H9 (cell line): ENCODE data around the gene RERE. TPM values are rescaled to one million over a fixed set of nuclear protein-coding genes. Genes with fewer than 3 reads are reported as not detected.

Experiments
- DNase-seq: peaks from one replicate; pipeline ENCODE4 v3.0.0-alpha.2; 2017
- H2AFZ ChIP-seq: one replicate; pipeline ENCODE4 v1.6.1; 2013; ENCODE audit warnings: mild to moderate bottlenecking, low read length, control low read depth, moderate library complexity
- H2AK5ac ChIP-seq: 2 replicates; pipeline ENCODE4 v1.6.1; 2013; ENCODE audit warnings: low read length, control low read depth, mixed read lengths; ENCODE audit not compliant: insufficient read length
- H2BK120ac ChIP-seq: one replicate; pipeline ENCODE4 v1.6.1; 2013; ENCODE audit warnings: low read depth, mild to moderate bottlenecking, low read length, control low read depth, inconsistent platforms; ENCODE audit not compliant: poor library complexity, severe bottlenecking
- H2BK12ac ChIP-seq: 2 replicates; pipeline ENCODE4 v1.6.1; 2013; ENCODE audit warnings: low read length, control low read depth, mixed read lengths, low read depth; ENCODE audit not compliant: insufficient read length
- H2BK15ac ChIP-seq: 2 replicates; pipeline ENCODE4 v1.6.1; 2013; ENCODE audit warnings: low read depth, low read length, control low read depth
- H2BK20ac ChIP-seq: one replicate; pipeline ENCODE4 v1.6.1; 2013; ENCODE audit warnings: low read depth, mild to moderate bottlenecking, low read length, control low read depth, inconsistent platforms; ENCODE audit not compliant: poor library complexity, severe bottlenecking
- H2BK5ac ChIP-seq: 2 replicates; pipeline ENCODE4 v1.6.1; 2013; ENCODE audit warnings: low read length, control low read depth, mixed read lengths; ENCODE audit not compliant: insufficient read length
- H3K14ac ChIP-seq: 2 replicates; pipeline ENCODE4 v1.6.1; 2013; ENCODE audit warnings: low read length, control low read depth; ENCODE audit not compliant: insufficient read depth
- H3K18ac ChIP-seq: 2 replicates; pipeline ENCODE4 v1.6.1; 2013; ENCODE audit warnings: low read depth, mild to moderate bottlenecking, mixed read lengths, low read length, control low read depth; ENCODE audit not compliant: insufficient read length
- H3K23ac ChIP-seq: 2 replicates; pipeline ENCODE4 v1.6.1; 2013; ENCODE audit warnings: low read length, control low read depth, mixed read lengths, low read depth; ENCODE audit not compliant: insufficient read length
- H3K23me2 ChIP-seq: 2 replicates; pipeline ENCODE4 v1.6.1; 2013; ENCODE audit warnings: low read depth, mild to moderate bottlenecking, mixed read lengths, low read length, control low read depth; ENCODE audit not compliant: insufficient read length, poor library complexity, severe bottlenecking
- H3K27ac ChIP-seq: 2 replicates; pipeline ENCODE4 v1.5.1; 2013; ENCODE audit warnings: low read length, control low read depth, mixed read lengths, low read depth; ENCODE audit not compliant: insufficient read length
- H3K27me3 ChIP-seq: 2 replicates; pipeline ENCODE4 v1.6.1; 2013; ENCODE audit warnings: low read length, control low read depth, inconsistent platforms; ENCODE audit not compliant: insufficient read depth
- H3K4ac ChIP-seq: 2 replicates; pipeline ENCODE4 v1.6.1; 2013; ENCODE audit warnings: low read depth, mild to moderate bottlenecking, control low read depth, inconsistent platforms, low read length, moderate library complexity
- H3K4me1 ChIP-seq: 2 replicates; pipeline ENCODE4 v1.6.1; 2013; ENCODE audit warnings: low read length, control low read depth, inconsistent platforms; ENCODE audit not compliant: insufficient read depth
- H3K4me2 ChIP-seq: 2 replicates; pipeline ENCODE4 v1.6.1; 2013; ENCODE audit warnings: low read length, control low read depth, mixed read lengths; ENCODE audit not compliant: insufficient read length, insufficient read depth
- H3K56ac ChIP-seq: 2 replicates; pipeline ENCODE4 v1.6.1; 2013; ENCODE audit warnings: low read depth, mild to moderate bottlenecking, mixed read lengths, low read length, control low read depth; ENCODE audit not compliant: insufficient read length
- H3K79me1 ChIP-seq: 2 replicates; pipeline ENCODE4 v1.6.1; 2013; ENCODE audit warnings: low read depth, mild to moderate bottlenecking, moderate library complexity, low read length, control low read depth, inconsistent platforms; ENCODE audit not compliant: insufficient read depth, poor library complexity, severe bottlenecking
- H3K79me2 ChIP-seq: 2 replicates; pipeline ENCODE4 v1.6.1; 2013; ENCODE audit warnings: low read length, control low read depth, inconsistent platforms; ENCODE audit not compliant: insufficient read depth
- H3K9ac ChIP-seq: 2 replicates; pipeline ENCODE4 v1.6.1; 2013; ENCODE audit warnings: low read length, control low read depth, mixed read lengths; ENCODE audit not compliant: insufficient read length; ENCODE audit errors: extremely low read depth
- H3K9me3 ChIP-seq: one replicate; pipeline ENCODE4 v1.6.1; 2013; ENCODE audit warnings: low read depth, low read length, inconsistent platforms; ENCODE audit not compliant: control insufficient read depth
- H3T11ph ChIP-seq: one replicate; pipeline ENCODE4 v1.6.1; 2013; ENCODE audit warnings: mild to moderate bottlenecking, low read length, control low read depth, inconsistent platforms
- H4K20me1 ChIP-seq: one replicate; pipeline ENCODE4 v1.6.1; 2013; ENCODE audit not compliant: control insufficient read depth, insufficient read length, insufficient read depth
- H4K5ac ChIP-seq: 2 replicates; pipeline ENCODE4 v1.6.1; 2013; ENCODE audit warnings: low read depth, mild to moderate bottlenecking, mixed read lengths, low read length, control low read depth; ENCODE audit not compliant: insufficient read length
- H4K8ac ChIP-seq: replicated peaks from 2 replicates; pipeline ENCODE4 v1.6.1; 2013; ENCODE audit warnings: low read length, control low read depth, mixed read lengths, low read depth; ENCODE audit not compliant: insufficient read length
- H4K91ac ChIP-seq: 2 replicates; pipeline ENCODE4 v1.6.1; 2013; ENCODE audit warnings: low read depth, mild to moderate bottlenecking, moderate library complexity, mixed read lengths, low read length, control low read depth; ENCODE audit not compliant: insufficient read length
- H3K27ac Mint-ChIP-seq, 3 experiments: 2 replicates in 2 of 3; 3 replicates in 1 of 3; pipeline ENCODE4 v1.8.0; 2020 to 2021; ENCODE audit warnings: mixed read lengths in 3 of 3, mild to moderate bottlenecking in 1 of 3, moderate library complexity in 1 of 3
- H3K27me3 Mint-ChIP-seq: 2 replicates; pipeline ENCODE4 v1.8.0; 2021; ENCODE audit warnings: low read depth, mild to moderate bottlenecking, moderate library complexity, mixed read lengths
- H3K36me3 Mint-ChIP-seq, 3 experiments: 2 replicates in 2 of 3; 3 replicates in 1 of 3; pipeline ENCODE4 v1.8.0; 2020 to 2021; ENCODE audit warnings: low read depth in 3 of 3, mixed read lengths in 3 of 3; ENCODE audit not compliant: insufficient read depth in 1 of 3
- H3K4me1 Mint-ChIP-seq, 2 experiments: 2 replicates each; pipeline ENCODE4 v1.8.0; 2020; ENCODE audit warnings: mixed read lengths in 2 of 2
- H3K4me3 Mint-ChIP-seq, 2 experiments: 2 replicates in 1 of 2; 3 replicates in 1 of 2; pipeline ENCODE4 v1.8.0; 2020 to 2021; ENCODE audit warnings: mild to moderate bottlenecking in 2 of 2, mixed read lengths in 2 of 2, moderate library complexity in 1 of 2
- H3K9me3 Mint-ChIP-seq, 2 experiments: 2 replicates in 1 of 2; 3 replicates in 1 of 2; pipeline ENCODE4 v1.8.0; 2020; ENCODE audit warnings: mild to moderate bottlenecking in 2 of 2, mixed read lengths in 2 of 2, moderate library complexity in 1 of 2
- CTCF ChIP-seq: fragments of 200-600 bp; sonication (generic); conservative IDR thresholded peaks from 3 replicates; pipeline ENCODE4 v1.8.0; 2021; ENCODE audit warnings: antibody characterized with exemption, mild to moderate bottlenecking
- whole genome bisulfite sequencing: extraction: QIAGEN DNeasy Blood & Tissue Kit; methylation state at CpG from one replicate; pipeline ENCODE4 v1.1.7; 2013; ENCODE audit warnings: missing lambda C conversion rate, low lambda C conversion rate, mixed read lengths; ENCODE audit not compliant: insufficient read length; ENCODE audit errors: extremely low coverage; 5-methylcytosine and 5-hydroxymethylcytosine counted together
- total RNA-seq: library from RNA; stranded (reverse); gene quantifications from 2 replicates; pipeline ENCODE4 v1.2.1, GENCODE V29; 2021

The RERE gene
- total RNA-seq, 1 experiment from 2014 or later, result 103 TPM

GRCh38 chr1:8560035-8560434 lies 257.4 kb downstream of the RERE start:
- Mint-ChIP-seq H3K27me3 (no peaks in the 10 kb centered on the region), H3K27ac (peak overlapping the region in 1 of 3 experiments; percentile 54; a peak in 1 of 7 replicates), H3K4me1 (peaks cover 23 to 30% of the 10 kb centered on the region in 2 experiments), H3K36me3 (peaks cover 17 to 23% (median 21%) of the 10 kb centered on the region in 3 experiments; a peak in 6 of 7 replicates), H3K4me3 (no peak overlapping the region), H3K9me3 (no peaks in the 10 kb centered on the region)
- H3K27ac ChIP-seq, result no peak overlapping the region
- no peak overlapping the region for H2BK15ac ChIP-seq
- H2AK5ac ChIP-seq, result no peak overlapping the region
- no peak for TF ChIP-seq CTCF
- H3K4me2 ChIP-seq, result no peak overlapping the region
- H3T11ph ChIP-seq, result no peak overlapping the region
- H4K5ac ChIP-seq, result no peak overlapping the region
- no peak overlapping the region for H2BK5ac ChIP-seq
- H3K18ac ChIP-seq, result no peak overlapping the region
- no peak overlapping the region for H2AFZ ChIP-seq
- H4K91ac ChIP-seq, result no peak overlapping the region
- H2BK20ac ChIP-seq, result no peak overlapping the region
- H3K79me1 ChIP-seq, result no peaks in the 10 kb centered on the region
- no peak overlapping the region for H3K23ac ChIP-seq
- H2BK120ac ChIP-seq, result no peak overlapping the region
- no peaks in the 10 kb centered on the region for H3K9me3 ChIP-seq
- H3K4me1 ChIP-seq, result peaks cover 3% of the 10 kb centered on the region; the same call in 1 of the 2 replicates
- no peak for DNase-seq
- H4K20me1 ChIP-seq, result no peaks in the 10 kb centered on the region
- H3K14ac ChIP-seq, result no peak overlapping the region
- no CpG with 5 or more reads among the region's 4 CpGs for WGBS
- H3K4ac ChIP-seq, result no peak overlapping the region
- peaks cover 9% of the 10 kb centered on the region; the same call in 1 of the 2 replicates for H3K79me2 ChIP-seq
- H3K23me2 ChIP-seq, result no peaks in the 10 kb centered on the region
- H3K27me3 ChIP-seq, result no peaks in the 10 kb centered on the region
- no peak overlapping the region for H4K8ac ChIP-seq
- no peak overlapping the region for H3K9ac ChIP-seq
- no peak overlapping the region for H2BK12ac ChIP-seq
- no peak overlapping the region for H3K56ac ChIP-seq
